ENCODE measurements around the gene CFAP221. TPM values are rescaled to one million over a fixed set of nuclear protein-coding genes. Genes with fewer than 3 reads are reported as not detected.

CFAP221 gene
- total and polyA plus RNA-seq, 9 donors = 0.24 to 23.4 (median 2.4) TPM

- Histone ChIP-seq H3K4me1 (ENCODE audit: insufficient read depth) (no peaks in the 10 kb centered on the region), H3K27me3 (no peaks in the 10 kb centered on the region), H3K27ac (no peak overlapping the region), H3K9me3 (peaks cover 0 to 5% of the 10 kb centered on the region in 2 donors), H3K36me3 (no peaks in the 10 kb centered on the region), H3K4me3 (no peak overlapping the region)
- DNase-seq = no peak
- TF ChIP-seq EP300 (IDR thresholded peaks at IDR 0.05) (no peak), CTCF (IDR thresholded peaks at IDR 0.05) (no peak), POLR2A (IDR thresholded peaks at IDR 0.05) (no peak)
- WGBS, 3 donors = 92 to 97% (median 95%) methylated on average over 3 of the region's 3 CpGs
- intact Hi-C loops (cut with DNase I) = loop anchor here in 2 of 4 donors (10.0 kb wide), 3 partner anchors 179 to 529 kb away; no protein-coding TSS in a partner anchor
These were observed 101.9 kb downstream of the CFAP221 start for GRCh38 chr2:119646149-119646548.

GRCh38 chr2:119647440-119648169 is 103.4 kb downstream of the CFAP221 start:
- no peak overlapping the region for H3K4me3 ChIP-seq
- intact Hi-C loops (cut with DNase I) = loop anchor here in 2 of 4 donors (10.0 kb wide), 3 partner anchors 177 to 527 kb away; no protein-coding TSS in a partner anchor
- peaks cover 0 to 5% of the 10 kb centered on the region in 2 donors for H3K9me3 ChIP-seq
- no peak overlapping the region for H3K27ac ChIP-seq
- no peak for DNase-seq
- TF ChIP-seq POLR2A (IDR thresholded peaks at IDR 0.05) (no peak), CTCF (IDR thresholded peaks at IDR 0.05) (no peak), EP300 (IDR thresholded peaks at IDR 0.05) (no peak)
- 51 to 68% (median 58%) methylated on average over 7 of the region's 7 CpGs for WGBS, 3 donors
- H3K4me1 ChIP-seq (ENCODE audit: insufficient read depth) = no peaks in the 10 kb centered on the region
- no peaks in the 10 kb centered on the region for H3K27me3 ChIP-seq
- H3K36me3 ChIP-seq = no peaks in the 10 kb centered on the region

- H3K27ac ChIP-seq = no peak overlapping the region
These were observed 105.2 kb downstream of the CFAP221 start for GRCh38 chr2:119649364-119649917.

GRCh38 chr2:119650206-119650605 is 106.0 kb downstream of the CFAP221 start:
- Histone ChIP-seq H3K4me1 (ENCODE audit: insufficient read depth) (no peaks in the 10 kb centered on the region), H3K9me3 (peaks cover 0 to 5% of the 10 kb centered on the region in 2 donors), H3K27ac (no peak overlapping the region), H3K4me3 (no peak overlapping the region), H3K36me3 (no peaks in the 10 kb centered on the region), H3K27me3 (no peaks in the 10 kb centered on the region)
- WGBS, 3 donors = 86 to 92% (median 88%) methylated on average over 3 of the region's 3 CpGs
- intact Hi-C loops (cut with DNase I) = no loop called here
- no peak for TF ChIP-seq CTCF (IDR thresholded peaks at IDR 0.05)
- TF ChIP-seq EP300 (IDR thresholded peaks at IDR 0.05) = no peak
- DNase-seq = no peak

More at GRCh38 chr2:119649364-119649917, 105.2 kb downstream of the CFAP221 start:
- no peak overlapping the region for H3K4me3 ChIP-seq
- no peak for TF ChIP-seq POLR2A (IDR thresholded peaks at IDR 0.05)
- no peak for TF ChIP-seq CTCF (IDR thresholded peaks at IDR 0.05)
- TF ChIP-seq EP300 (IDR thresholded peaks at IDR 0.05) = no peak
- no peaks in the 10 kb centered on the region for H3K36me3 ChIP-seq
- WGBS, 3 donors = 83 to 87% (median 84%) methylated on average over 5 of the region's 5 CpGs
- peaks cover 0 to 5% of the 10 kb centered on the region in 2 donors for H3K9me3 ChIP-seq
- H3K27me3 ChIP-seq = no peaks in the 10 kb centered on the region
- intact Hi-C loops (cut with DNase I) = loop anchor here in 2 of 4 donors (10.0 kb wide), 3 partner anchors 175 to 525 kb away; no protein-coding TSS in a partner anchor
- no peak for DNase-seq
- H3K4me1 ChIP-seq (ENCODE audit: insufficient read depth) = no peaks in the 10 kb centered on the region
